ENCODE measurements around the gene GOLT1A.

GRCh38 chr1:204230211-204230610 is 16.4 kb upstream of the GOLT1A start:
- TF ChIP-seq YY1 (IDR thresholded peaks at IDR 0.05) (no peak), CTCF (IDR thresholded peaks at IDR 0.05; ENCODE audit: low read depth, low read length, missing input control) (no peak), MAX (IDR thresholded peaks at IDR 0.05) (no peak), FOXA2 (IDR thresholded peaks at IDR 0.05) (no peak), RAD21 (IDR thresholded peaks at IDR 0.05) (no peak), TAF1 (conservative IDR thresholded peaks at IDR 0.05) (no peak), GABPA (IDR thresholded peaks at IDR 0.05 in 1 of 2, conservative IDR thresholded peaks at IDR 0.05 in 1 of 2) (no peak), EGR1 (IDR thresholded peaks at IDR 0.05; ENCODE audit: low read depth in 2 of 2) (no peak), ZBTB33 (IDR thresholded peaks at IDR 0.05) (no peak), SP1 (IDR thresholded peaks at IDR 0.05) (no peak)
